8988T (cell line): ENCODE data around the gene RTN3.
A peak's percentile ranks its signal among the peaks of the same experiment; 100 is the strongest.
"Not testable (repeated sequence)": the region's sequence is repeated elsewhere in the genome, so short reads cannot be mapped to it uniquely, and the experiment has no call there.

Source experiments
- DNase-seq: peaks from one replicate; pipeline ENCODE4 v3.0.0; 2011

RTN3 gene

GRCh38 chr11:63769042-63769713 lies 87.9 kb downstream of the RTN3 start:
- DNase-seq = peak; percentile 83

- no peak for DNase-seq
Measured at GRCh38 chr11:63769714-63770455, 88.6 kb downstream of the RTN3 start.

GRCh38 chr11:63770763-63771162 lies 89.5 kb downstream of the RTN3 start:
- no peak for DNase-seq

- not testable (repeated sequence) for DNase-seq
Measured at GRCh38 chr11:63771741-63772318, 90.5 kb downstream of the RTN3 start.

- DNase-seq = no peak
Measured at GRCh38 chr11:63775191-63775590, 93.9 kb downstream of the RTN3 start.

GRCh38 chr11:63779039-63779438 lies 97.7 kb downstream of the RTN3 start:
- no peak for DNase-seq

GRCh38 chr11:63782749-63783148 lies 101.4 kb downstream of the RTN3 start:
- DNase-seq = no peak

- DNase-seq = no peak
Measured at GRCh38 chr11:63783925-63784592, 102.8 kb downstream of the RTN3 start.

GRCh38 chr11:63785823-63786222 lies 104.5 kb downstream of the RTN3 start:
- no peak for DNase-seq

GRCh38 chr11:63791495-63792167 lies 110.3 kb downstream of the RTN3 start:
- DNase-seq = no peak

GRCh38 chr11:63793161-63793560 lies 111.9 kb downstream of the RTN3 start:
- no peak for DNase-seq

GRCh38 chr11:63795066-63795465 lies 113.8 kb downstream of the RTN3 start:
- DNase-seq = no peak

GRCh38 chr11:63800921-63801320 lies 119.6 kb downstream of the RTN3 start:
- DNase-seq = no peak

GRCh38 chr11:63802637-63803414 lies 121.5 kb downstream of the RTN3 start:
- DNase-seq = no peak

- no peak for DNase-seq
Measured at GRCh38 chr11:63804259-63804658, 123.0 kb downstream of the RTN3 start.

- peak; percentile 55 for DNase-seq
Measured at GRCh38 chr11:63805844-63806415, 124.6 kb downstream of the RTN3 start.
